Measurements from ENCODE around the gene CLECL1.
"Not testable (repeated sequence)": the region's sequence is repeated elsewhere in the genome, so short reads cannot be mapped to it uniquely, and the experiment has no call there.

The CLECL1 gene

GRCh38 chr12:9719790-9720189 lies 13.1 kb downstream of the CLECL1 start:
- no peak for DNase-seq (ENCODE audit: low read depth)

DNA sequence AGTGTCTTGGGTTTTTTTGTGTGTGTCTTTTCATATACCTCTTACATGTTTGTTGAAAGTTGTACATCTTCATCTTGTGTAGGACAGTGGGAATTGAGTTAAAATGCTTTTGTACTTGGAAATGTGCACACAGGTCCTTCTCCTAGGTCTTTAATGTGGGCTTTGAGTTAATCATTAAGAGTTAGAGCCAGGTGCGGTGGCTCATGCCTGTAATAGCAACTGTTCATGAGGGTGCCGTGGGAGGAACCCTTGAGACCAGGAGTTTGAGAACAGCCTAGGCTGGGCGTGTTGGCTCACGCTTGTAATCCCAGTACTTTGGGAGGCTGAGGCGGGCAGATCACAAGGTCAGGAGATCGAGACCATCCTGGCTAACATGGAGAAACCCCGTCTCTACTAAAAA lies 13.9 kb downstream of the CLECL1 start:
- no peak for DNase-seq (ENCODE audit: low read depth)

DNA sequence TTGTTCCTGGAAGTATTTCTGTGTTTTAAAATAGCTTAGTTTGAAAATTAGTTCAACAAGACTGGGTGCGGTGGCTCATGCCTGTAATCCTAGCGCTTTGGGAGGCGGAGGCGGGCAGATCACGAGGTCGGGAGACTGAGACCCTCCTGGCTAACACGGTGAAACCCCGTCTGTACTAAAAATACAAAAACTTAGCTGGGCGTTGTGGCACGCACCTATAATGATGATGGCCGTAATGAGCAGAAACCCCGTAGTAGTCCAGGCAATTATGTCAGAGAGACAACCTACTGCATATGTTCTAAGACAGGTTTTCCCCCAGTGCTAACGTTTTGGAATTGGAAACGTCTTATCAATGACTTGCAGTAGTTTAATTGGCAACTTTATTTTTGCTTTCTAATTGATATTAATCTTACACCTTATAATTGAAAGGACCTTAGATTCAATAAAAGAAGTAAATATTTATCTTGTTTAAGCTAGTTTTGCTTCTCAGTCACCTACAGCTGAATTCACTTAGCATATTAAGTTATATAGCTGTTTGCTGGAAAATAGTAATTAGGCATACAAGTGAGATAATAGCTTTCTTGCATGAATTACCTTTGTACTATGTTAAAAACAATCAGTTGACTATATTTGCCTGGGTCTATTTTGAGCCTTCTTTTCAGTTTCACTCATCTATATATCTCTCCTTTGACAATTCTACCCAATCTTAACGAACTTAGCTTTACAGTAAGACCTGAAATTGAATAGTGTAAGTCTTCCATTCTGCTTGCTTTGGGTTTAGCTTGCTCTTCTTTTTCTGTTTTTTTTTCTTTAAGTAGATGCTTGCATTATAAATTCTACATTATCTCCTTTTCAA lies 15.6 kb downstream of the CLECL1 start:
- DNase-seq (ENCODE audit: low read depth): no peak

- DNase-seq (ENCODE audit: low read depth): not testable (repeated sequence)
These were observed 19.8 kb downstream of the CLECL1 start for GRCh38 chr12:9713032-9713558.

- peak; percentile 29 for DNase-seq (ENCODE audit: low read depth)
These were observed 21.2 kb downstream of the CLECL1 start for GRCh38 chr12:9711664-9712063.

DNA sequence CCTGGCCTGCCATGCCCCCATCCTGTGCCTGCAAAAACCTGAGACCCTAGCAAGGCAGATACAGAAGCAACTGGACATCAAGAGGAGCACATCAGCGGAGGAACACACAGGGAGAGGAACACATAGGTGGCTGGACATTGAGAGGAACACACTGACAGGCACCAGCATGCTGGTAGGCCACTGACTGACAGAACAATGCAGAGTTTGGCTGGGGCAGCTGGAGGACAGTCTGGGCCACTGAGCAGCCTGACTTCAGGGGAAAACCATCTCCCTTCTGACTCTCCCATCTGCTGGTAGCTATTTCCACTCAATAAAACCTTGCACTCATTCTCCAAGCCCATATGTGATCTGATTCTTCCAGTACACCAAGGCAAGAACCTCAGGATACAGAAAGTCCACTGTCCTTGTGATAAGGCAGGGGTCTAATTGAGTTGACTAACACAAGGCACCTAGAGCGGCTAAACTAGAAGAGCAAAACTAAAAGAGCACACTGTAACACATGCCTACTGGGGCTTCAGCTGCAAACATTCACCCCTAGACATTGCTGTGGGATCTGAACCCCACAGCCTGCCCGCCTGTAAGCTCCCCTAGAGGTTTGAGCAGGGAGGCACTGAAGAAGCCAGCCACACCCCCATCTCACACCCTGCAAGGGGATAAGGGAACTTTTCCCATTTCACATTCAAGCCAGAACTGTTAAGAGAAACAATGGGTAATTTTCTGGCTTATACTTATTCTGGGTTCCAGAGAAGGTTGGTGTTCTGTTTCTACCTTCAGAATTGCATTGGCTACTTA lies 22.1 kb downstream of the CLECL1 start:
- no peak for DNase-seq (ENCODE audit: low read depth)

DNA sequence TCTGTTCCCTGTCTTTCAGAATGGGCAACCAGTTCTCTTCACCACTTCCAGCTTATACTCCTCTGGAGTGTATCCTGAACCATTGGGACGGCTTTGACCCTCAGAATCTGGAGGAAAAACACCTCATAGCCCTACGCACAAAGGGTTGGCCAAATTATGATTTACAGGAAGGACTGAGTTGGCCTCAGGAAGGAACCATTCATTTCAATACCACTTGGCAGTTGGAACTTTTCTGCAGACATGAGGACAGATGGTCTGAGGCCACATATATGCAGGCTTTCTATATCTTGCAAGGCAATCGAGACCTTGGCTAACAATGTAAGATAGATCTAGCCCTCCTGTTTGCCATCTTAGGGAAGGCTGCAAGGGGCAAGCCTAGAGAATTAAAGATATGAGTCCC lies 24.0 kb downstream of the CLECL1 start:
- no peak for DNase-seq (ENCODE audit: low read depth)

DNA sequence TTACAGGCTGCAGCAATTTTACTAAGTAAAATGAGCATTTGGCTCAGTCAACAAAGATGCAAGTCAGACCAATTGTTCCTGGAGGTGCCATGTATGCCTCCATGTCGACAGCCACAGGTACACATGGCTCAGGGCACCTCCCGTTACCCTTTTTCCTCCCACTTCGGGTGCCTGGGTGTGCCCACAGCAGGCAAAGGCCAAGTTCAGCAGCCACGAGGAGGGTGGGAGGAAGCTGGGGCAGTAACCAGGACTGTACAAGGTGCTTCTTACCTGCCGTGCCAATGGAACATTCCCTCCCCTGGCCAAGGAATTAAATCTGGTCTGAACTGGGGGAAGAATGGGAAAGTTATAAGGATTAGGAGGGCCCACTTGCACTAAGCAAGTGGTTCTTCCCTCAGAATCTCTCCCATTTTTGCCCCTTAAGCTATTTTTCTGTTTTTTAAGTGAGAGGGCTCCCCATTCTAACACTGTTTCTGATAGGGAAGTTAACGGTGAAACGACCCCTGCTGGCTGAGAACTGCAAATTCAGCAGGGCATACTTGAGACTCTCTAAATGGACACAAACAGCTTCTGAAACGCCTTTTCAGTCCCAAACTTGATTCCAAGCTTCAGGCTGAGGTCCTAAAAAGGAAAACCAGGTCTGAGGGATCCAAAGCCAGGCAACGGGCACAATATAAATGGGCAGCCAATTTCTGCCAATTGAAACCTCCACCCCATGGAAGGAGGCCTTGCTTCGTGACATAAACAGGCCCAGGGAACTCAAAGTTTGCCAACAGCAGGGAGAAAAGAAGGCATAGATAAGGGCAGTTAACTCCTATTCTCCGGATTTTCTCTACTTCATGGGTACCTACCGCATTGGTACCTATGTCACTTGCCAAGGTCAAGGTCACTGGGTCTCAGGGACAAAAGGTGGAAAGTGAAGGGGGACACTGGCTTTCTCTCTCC lies 24.8 kb downstream of the CLECL1 start:
- DNase-seq (ENCODE audit: low read depth): peak; percentile 60

DNA sequence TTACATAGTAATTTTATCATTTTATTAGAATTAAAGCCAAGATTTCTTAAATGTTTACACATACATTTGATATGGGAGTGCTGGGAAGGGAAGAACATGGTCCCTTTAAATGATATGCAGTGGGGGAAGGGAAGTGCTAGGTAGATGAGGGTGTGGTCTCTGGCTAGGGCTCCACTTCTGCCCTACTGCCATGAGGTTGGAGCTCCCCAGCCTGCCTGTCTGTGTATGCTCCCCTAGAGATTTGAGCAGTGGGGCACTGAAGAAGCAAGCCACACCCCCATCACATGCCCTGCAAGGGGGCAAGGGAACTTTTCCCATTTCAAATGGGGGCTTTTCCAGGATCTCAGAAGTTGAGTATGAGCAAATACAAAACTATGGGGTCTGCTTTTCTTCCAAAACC lies 25.5 kb downstream of the CLECL1 start:
- DNase-seq (ENCODE audit: low read depth): no peak

- peak; percentile 20 for DNase-seq (ENCODE audit: low read depth)
These were observed 26.7 kb downstream of the CLECL1 start for GRCh38 chr12:9706086-9706685.

GRCh38 chr12:9704561-9704960 lies 28.3 kb downstream of the CLECL1 start:
- DNase-seq (ENCODE audit: low read depth): not testable (repeated sequence)

GRCh38 chr12:9702255-9702654 lies 30.6 kb downstream of the CLECL1 start:
- DNase-seq (ENCODE audit: low read depth): no peak

GRCh38 chr12:9701380-9702154 lies 31.3 kb downstream of the CLECL1 start:
- no peak for DNase-seq (ENCODE audit: low read depth)

DNA sequence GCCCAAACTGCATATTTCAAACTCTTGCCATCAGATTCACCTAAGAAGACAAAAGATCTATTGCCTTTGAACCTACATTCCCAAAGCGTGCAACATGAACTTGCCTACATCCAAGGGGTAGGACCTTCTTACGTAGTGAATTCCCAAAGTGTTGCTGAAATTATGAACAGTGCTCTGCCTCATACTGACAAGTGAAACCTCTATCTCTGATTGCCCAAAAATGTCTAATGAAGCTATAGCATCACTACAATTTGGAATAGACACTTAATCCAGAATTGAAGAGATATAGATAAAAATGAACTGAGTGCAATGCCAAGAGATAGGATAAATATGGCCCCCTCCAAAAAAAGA lies 32.3 kb downstream of the CLECL1 start:
- DNase-seq (ENCODE audit: low read depth): no peak

DNA sequence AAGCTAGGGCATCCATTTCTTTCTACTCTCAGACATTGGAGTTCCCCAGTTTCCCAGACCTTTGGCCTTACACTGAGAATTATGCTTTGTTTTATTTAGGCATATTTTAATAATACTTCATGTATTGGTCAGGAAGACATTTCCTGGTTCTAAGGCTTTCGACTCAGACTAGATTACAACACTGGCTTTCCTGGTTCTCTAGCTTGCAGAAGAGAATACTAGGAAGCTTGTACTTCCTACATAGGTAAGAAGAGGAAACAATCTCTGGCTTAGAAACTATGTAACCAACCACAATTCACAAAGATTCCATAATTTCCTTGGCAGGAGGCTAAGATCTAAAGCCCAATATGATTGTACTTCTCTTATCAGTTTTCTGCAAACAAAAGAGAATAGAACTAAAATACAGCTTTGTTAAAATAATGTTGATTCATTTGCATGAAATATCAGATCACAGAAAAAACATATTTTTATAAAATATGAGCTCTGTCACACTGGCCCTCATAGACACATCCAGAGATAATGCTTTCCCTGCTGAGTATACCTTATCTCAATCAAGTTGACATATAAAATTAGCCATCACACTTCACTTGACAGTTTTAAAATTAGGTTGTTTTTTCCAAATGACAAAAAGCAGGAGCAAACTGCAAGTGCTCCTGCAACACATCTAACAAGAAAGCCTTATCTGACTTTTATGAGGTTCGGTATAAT lies 32.8 kb downstream of the CLECL1 start:
- peak; percentile 64 for DNase-seq (ENCODE audit: low read depth)

- DNase-seq (ENCODE audit: low read depth): peak; percentile 15
These were observed 33.5 kb downstream of the CLECL1 start for GRCh38 chr12:9699269-9699897.

DNA sequence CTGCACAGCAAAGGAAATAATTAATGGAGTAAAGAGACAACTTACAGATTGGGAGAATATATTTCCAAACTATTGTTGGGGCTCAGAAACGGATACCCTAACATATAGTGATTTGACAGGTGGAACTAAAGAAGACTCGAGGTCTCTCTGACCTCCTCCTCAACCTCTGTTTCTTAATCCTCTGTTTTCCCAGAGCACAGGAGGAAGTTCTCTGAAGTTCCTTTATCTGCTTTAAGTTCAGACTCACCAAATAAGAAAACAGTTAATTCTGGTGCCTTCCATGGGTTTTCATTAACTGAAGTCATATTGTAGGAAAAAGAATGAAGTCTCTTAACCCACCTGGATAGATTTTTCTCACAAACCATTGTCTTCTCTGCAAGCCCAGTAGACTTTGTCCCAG lies 34.2 kb downstream of the CLECL1 start:
- peak; percentile 17 for DNase-seq (ENCODE audit: low read depth)

- DNase-seq (ENCODE audit: low read depth): no peak
These were observed 35.3 kb downstream of the CLECL1 start for GRCh38 chr12:9697619-9698018.

- DNase-seq (ENCODE audit: low read depth): not testable (repeated sequence)
These were observed 37.2 kb downstream of the CLECL1 start for GRCh38 chr12:9695661-9696060.

GRCh38 chr12:9695150-9695549 lies 37.7 kb downstream of the CLECL1 start:
- DNase-seq (ENCODE audit: low read depth): not testable (repeated sequence)
